Panc1 (cell line): Measurements from ENCODE around the gene ZNF780A. TPM values are rescaled to one million over a fixed set of nuclear protein-coding genes. Genes with fewer than 3 reads are reported as not detected.

ENCODE experiments used
- ATAC-seq: fragments of 200-7000 bp; cut with Tn5 transposase; 2 replicates; pipeline ENCODE4 v1.9.1; 2020; ENCODE audit warnings: mild to moderate bottlenecking, moderate library complexity
- BruUV-seq: library from RNA; stranded (reverse); fragments of 400-500 nt; replicated peaks from 2 replicates; lab custom pipeline; 2021; lab: Mats Ljungman, UMichigan
- CTCF ChIA-PET: fragments of 300-600 bp; sonication (Branson Sonifier 250); formaldehyde crosslinking; loops from one replicate; lab custom pipeline; 2022; ENCODE audit warnings: antibody characterized with exemption; lab: Charles Lee
- POLR2A ChIA-PET: fragments of 300-600 bp; sonication (Branson Sonifier 250); formaldehyde crosslinking; loops from one replicate; lab custom pipeline; 2022; ENCODE audit warnings: antibody characterized with exemption; lab: Charles Lee
- DNase-seq: peaks from one replicate; pipeline ENCODE4 v3.0.0-alpha.2; 2010; ENCODE audit warnings: low read depth, low spot score
- H3K27ac ChIP-seq: 2 replicates; pipeline ENCODE4 v1.5.1; 2011; ENCODE audit warnings: mild to moderate bottlenecking, low read length, inconsistent platforms
- H3K27me3 ChIP-seq: fragments of 200-500 bp; sonication (Bioruptor generic); 2 replicates; pipeline ENCODE4 v1.6.0; 2014; ENCODE audit warnings: low read length, inconsistent platforms; ENCODE audit not compliant: control insufficient read depth, insufficient read depth
- H3K36me3 ChIP-seq: fragments of 200-500 bp; sonication (Bioruptor generic); 2 replicates; pipeline ENCODE4 v1.5.1; 2014; ENCODE audit warnings: inconsistent platforms, mild to moderate bottlenecking, low read length, moderate library complexity; ENCODE audit not compliant: control insufficient read depth, insufficient read depth
- H3K4me1 ChIP-seq: 2 replicates; pipeline ENCODE4 v1.5.1; 2011; ENCODE audit warnings: inconsistent platforms, mild to moderate bottlenecking, low read length, moderate library complexity; ENCODE audit not compliant: control insufficient read depth, insufficient read depth
- H3K4me3 ChIP-seq, 2 experiments: 2 replicates each; pipeline ENCODE4 v1.5.1; 2011 to 2012; ENCODE audit warnings: low read depth in 2 of 2, low read length in 2 of 2, mild to moderate bottlenecking in 2 of 2, inconsistent platforms in 1 of 2, moderate library complexity in 1 of 2
- H3K9me3 ChIP-seq: fragments of 200-500 bp; sonication (Bioruptor generic); 2 replicates; pipeline ENCODE4 v1.5.1; 2014; ENCODE audit warnings: low read depth, mild to moderate bottlenecking, inconsistent platforms, low read length, moderate library complexity; ENCODE audit not compliant: control insufficient read depth, insufficient read depth
- CTCF ChIP-seq: fragments of 450-650 bp; IDR thresholded peaks from 2 replicates; pipeline ENCODE4 v1.5.1; 2017; ENCODE audit warnings: mild to moderate bottlenecking
- POLR2AphosphoS5 ChIP-seq: IDR thresholded peaks from 2 replicates; pipeline ENCODE4 v1.6.1; 2012; ENCODE audit warnings: mild to moderate bottlenecking, low read depth, low read length, moderate library complexity
- REST ChIP-seq, 2 experiments: IDR thresholded peaks; 2 replicates each; pipeline ENCODE4 v1.6.1; 2011 to 2012; ENCODE audit warnings: low read depth in 2 of 2, control low read depth in 1 of 2, low read length in 1 of 2, mild to moderate bottlenecking in 1 of 2, moderate library complexity in 1 of 2; ENCODE audit not compliant: insufficient read depth in 1 of 2
- SIN3A ChIP-seq: IDR thresholded peaks from 2 replicates; pipeline ENCODE4 v1.6.1; 2012; ENCODE audit warnings: low read depth, mild to moderate bottlenecking, low read length, moderate library complexity, borderline replicate concordance; ENCODE audit not compliant: insufficient read depth
- TCF7L2 ChIP-seq: IDR thresholded peaks from 2 replicates; pipeline ENCODE4 v1.6.1; 2011; ENCODE audit warnings: mild to moderate bottlenecking, low read depth, low read length, inconsistent platforms
- in situ Hi-C: cut with HindIII; loops from 2 replicates; pipeline ENCODE4 v1.10.0; 2016; ENCODE audit warnings: low sequenced_read_pairs, low pct_unique_long_range_greater_than_20kb
- intact Hi-C: fragments of 100-400 bp; cut with micrococcal nuclease; formaldehyde crosslinking; loops from one replicate; pipeline ENCODE4 v1.10.0; 2022; ENCODE audit not compliant: unreplicated experiment
- total RNA-seq: library from RNA; stranded (reverse); gene quantifications from one replicate; pipeline ENCODE4 v1.2.1, GENCODE V29; 2021; ENCODE audit not compliant: unreplicated experiment

Gene ZNF780A
- total RNA-seq, 1 experiment from 2014 or later, result 251 TPM

DNA sequence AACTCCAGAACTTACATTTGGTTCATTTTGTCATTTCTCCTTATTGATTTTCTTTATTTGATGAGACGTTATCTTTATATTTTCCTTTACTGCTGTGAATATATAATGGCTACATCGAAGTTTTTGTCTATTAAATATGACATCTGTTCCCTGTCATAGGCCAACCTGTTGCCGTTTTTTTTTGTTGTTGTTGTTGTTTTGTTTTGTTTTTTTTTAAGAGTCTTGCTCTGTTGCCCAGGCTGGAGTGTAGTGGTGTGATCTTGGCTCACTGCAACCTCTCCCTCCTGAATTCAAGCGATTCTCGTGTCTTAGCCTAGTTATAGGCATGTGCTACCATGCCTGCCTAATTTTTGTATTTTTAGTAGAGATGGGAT is 64.2 kb downstream of the ZNF780A start:
- in situ Hi-C loops (loop anchor here (5.0 kb wide), 1 partner anchor 184 kb away; no protein-coding TSS in a partner anchor), intact Hi-C loops (no loop called here)
- Histone ChIP-seq H3K9me3 (peaks cover 99% of the 10 kb centered on the region), H3K27me3 (no peaks in the 10 kb centered on the region), H3K36me3 (no peaks in the 10 kb centered on the region), H3K4me1 (no peaks in the 10 kb centered on the region), H3K4me3 (no peak overlapping the region), H3K27ac (no peak overlapping the region)
- DNase-seq (no peak), ATAC-seq (no peak)
- ChIA-PET CTCF (no interaction called here), POLR2A (interaction anchor here (0.7 to 1.2 kb wide), 2 partner anchors 56 to 78 kb away, joined by 3 to 13 read pairs; partner anchors contain the start of gene PSMC4)
- TF ChIP-seq TCF7L2 (no peak), POLR2AphosphoS5 (no peak), SIN3A (no peak), CTCF (no peak), REST (IDR thresholded peaks at IDR 0.05; ENCODE audit: insufficient read depth in 1 of 2, low read depth in 2 of 2, low read length in 1 of 2) (no peak)
- BruUV-seq, result no TSS peak

DNA sequence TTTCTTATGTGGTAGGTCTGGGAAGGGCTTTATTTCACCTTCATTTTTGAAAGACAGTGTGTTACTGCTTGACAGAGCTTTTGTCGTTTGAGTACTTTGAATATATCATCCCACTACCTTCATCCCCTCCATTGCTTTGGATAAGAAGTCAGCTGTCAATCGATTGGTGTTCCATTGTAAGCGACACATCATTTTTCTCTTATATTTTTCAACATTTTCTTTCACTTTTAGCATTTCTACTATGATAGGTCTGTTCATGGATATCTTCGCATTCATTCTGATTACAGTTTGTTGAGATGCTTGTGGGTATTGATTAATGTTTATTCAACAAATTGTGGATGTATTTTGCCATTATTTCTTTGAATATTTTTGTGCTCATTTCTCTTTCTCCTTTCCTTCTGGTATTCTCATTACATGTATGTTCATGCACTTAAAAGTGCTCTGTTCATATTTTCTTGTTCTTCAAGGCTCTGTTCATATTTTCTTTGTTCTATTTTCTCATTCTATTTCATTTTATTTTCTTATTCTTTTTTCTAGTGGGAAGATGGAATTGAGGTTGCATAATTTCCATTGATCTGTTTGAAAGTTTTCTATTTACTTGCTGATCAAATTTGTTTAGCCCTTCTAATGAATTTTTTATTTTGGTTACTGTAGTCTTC is 64.7 kb downstream of the ZNF780A start:
- TF ChIP-seq REST (IDR thresholded peaks at IDR 0.05; ENCODE audit: insufficient read depth in 1 of 2, low read depth in 2 of 2, low read length in 1 of 2), result no peak
- TF ChIP-seq CTCF, result no peak
- no peak for TF ChIP-seq POLR2AphosphoS5
- no peak for TF ChIP-seq SIN3A
- no peak for TF ChIP-seq TCF7L2
- Histone ChIP-seq H3K4me3 (no peak overlapping the region), H3K27me3 (no peaks in the 10 kb centered on the region), H3K9me3 (peaks cover 99% of the 10 kb centered on the region), H3K27ac (no peak overlapping the region), H3K36me3 (no peaks in the 10 kb centered on the region), H3K4me1 (no peaks in the 10 kb centered on the region)
- no peak for ATAC-seq
- no peak for DNase-seq
- POLR2A ChIA-PET, result interaction anchor here (0.5 to 0.7 kb wide), 4 partner anchors 21 to 303 kb away, joined by 3 to 14 read pairs (median 8); no protein-coding TSS in a partner anchor
- in situ Hi-C loops (loop anchor here (5.0 kb wide), 1 partner anchor 184 kb away; no protein-coding TSS in a partner anchor), intact Hi-C loops (no loop called here)
- CTCF ChIA-PET, result interaction anchor here (0.5 kb wide), 1 partner anchor 474 kb away, joined by 5 read pairs; no protein-coding TSS in a partner anchor
- BruUV-seq, result no TSS peak
